PC-9 (cell line): ENCODE results near the gene TMEM163.

Experiments used
- CTCF ChIP-seq: fragments of 200-600 bp; sonication (generic); conservative IDR thresholded peaks from 2 replicates; pipeline ENCODE4 v1.6.1; 2017; ENCODE audit warnings: mixed run types, antibody characterized with exemption, mild to moderate bottlenecking, moderate library complexity
- EZH2 ChIP-seq: fragments of 200-600 bp; sonication (generic); IDR thresholded peaks from 2 replicates; pipeline ENCODE4 v1.8.0; 2017; ENCODE audit warnings: antibody characterized with exemption, low read depth

DNA sequence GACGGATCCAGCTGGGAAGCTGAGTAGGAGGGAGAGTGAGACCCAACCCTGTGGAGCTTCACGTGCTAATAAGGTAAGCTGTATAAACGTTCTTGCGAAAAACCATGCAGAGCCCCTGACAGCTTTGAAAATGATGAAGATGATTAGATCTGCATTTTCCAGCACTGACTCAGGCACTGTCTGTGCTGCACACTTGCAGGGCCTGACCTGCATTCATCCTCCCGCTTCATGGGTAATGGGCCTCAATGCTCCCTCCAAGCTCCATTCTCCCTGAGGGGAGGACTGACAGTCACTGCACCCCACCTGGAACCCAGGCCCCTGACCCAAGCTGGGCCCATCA lies 205.4 kb downstream of the TMEM163 start:
- TF ChIP-seq CTCF (no peak), EZH2 (no peak)
